Neuron (in vitro differentiated cells): Measurements from ENCODE around the gene DLL1.

Source experiments
- H2AFZ ChIP-seq: one replicate; pipeline ENCODE4 v1.6.1; 2013; ENCODE audit warnings: low read depth, mild to moderate bottlenecking, inconsistent platforms, low read length, moderate library complexity
- H3K27me3 ChIP-seq: one replicate; pipeline ENCODE4 v1.6.1; 2013; ENCODE audit warnings: low read length; ENCODE audit not compliant: insufficient read depth
- H3K36me3 ChIP-seq: one replicate; pipeline ENCODE4 v1.6.1; 2013; ENCODE audit warnings: low read length; ENCODE audit not compliant: insufficient read depth
- H3K4me1 ChIP-seq: one replicate; pipeline ENCODE4 v1.6.1; 2013; ENCODE audit warnings: low read length; ENCODE audit not compliant: insufficient read depth
- H3K4me3 ChIP-seq: 2 replicates; pipeline ENCODE4 v1.5.1; 2013; ENCODE audit warnings: mild to moderate bottlenecking, low read length, moderate library complexity
- H3K9me3 ChIP-seq: one replicate; pipeline ENCODE4 v1.6.1; 2013; ENCODE audit warnings: low read length

The DLL1 gene

GRCh38 chr6:170306324-170307079, 15.6 kb upstream of the DLL1 start, which contains the start of gene FAM120B:
Gene FAM120B, plus strand, starts transcription at chr6:170306758. Its CDS starts 10,633 bp downstream, at chr6:170317391.
- no peaks in the 10 kb centered on the region for H3K9me3 ChIP-seq
- peak within 1 kb of the TSS; percentile 88 for H3K4me3 ChIP-seq
- H3K36me3 ChIP-seq = no peaks in the 10 kb centered on the region
- H3K27me3 ChIP-seq = no peaks in the 10 kb centered on the region
- peaks cover 29% of the 10 kb centered on the region for H3K4me1 ChIP-seq
- H2AFZ ChIP-seq = peak within 1 kb of the TSS; percentile 7

GRCh38 chr6:170305805-170306323, 15.0 kb upstream of the DLL1 start:
- peak overlapping the region; percentile 7 for H2AFZ ChIP-seq
- peak overlapping the region; percentile 88 for H3K4me3 ChIP-seq
- no peaks in the 10 kb centered on the region for H3K27me3 ChIP-seq
- H3K9me3 ChIP-seq = peaks cover 2% of the 10 kb centered on the region
- H3K4me1 ChIP-seq = peaks cover 29% of the 10 kb centered on the region
- H3K36me3 ChIP-seq = no peaks in the 10 kb centered on the region

GRCh38 chr6:170301184-170301583, 10.3 kb upstream of the DLL1 start:
- no peaks in the 10 kb centered on the region for H3K36me3 ChIP-seq
- H3K4me3 ChIP-seq = no peak overlapping the region
- H3K4me1 ChIP-seq = peaks cover 31% of the 10 kb centered on the region
- no peak overlapping the region for H2AFZ ChIP-seq
- no peaks in the 10 kb centered on the region for H3K27me3 ChIP-seq
- H3K9me3 ChIP-seq = peaks cover 2% of the 10 kb centered on the region

- Histone ChIP-seq H3K4me3 (no peak overlapping the region), H3K36me3 (no peaks in the 10 kb centered on the region), H3K9me3 (peaks cover 2% of the 10 kb centered on the region), H3K27me3 (no peaks in the 10 kb centered on the region), H3K4me1 (peaks cover 44% of the 10 kb centered on the region), H2AFZ (no peak overlapping the region)
Measured at GRCh38 chr6:170298688-170299087, 7.8 kb upstream of the DLL1 start.

- Histone ChIP-seq H3K4me3 (peak overlapping the region; percentile 2), H3K36me3 (no peaks in the 10 kb centered on the region), H3K27me3 (no peaks in the 10 kb centered on the region), H3K4me1 (peaks cover 54% of the 10 kb centered on the region), H2AFZ (no peak overlapping the region), H3K9me3 (peaks cover 2% of the 10 kb centered on the region)
Measured at GRCh38 chr6:170297576-170298330, 6.9 kb upstream of the DLL1 start.

GRCh38 chr6:170296746-170297575, 6.1 kb upstream of the DLL1 start:
- peak overlapping the region; percentile 49 for H3K4me3 ChIP-seq
- peaks cover 61% of the 10 kb centered on the region for H3K4me1 ChIP-seq
- H3K9me3 ChIP-seq = peaks cover 2% of the 10 kb centered on the region
- no peaks in the 10 kb centered on the region for H3K27me3 ChIP-seq
- no peaks in the 10 kb centered on the region for H3K36me3 ChIP-seq
- H2AFZ ChIP-seq = peak overlapping the region; percentile 44

- Histone ChIP-seq H3K9me3 (peaks cover 2% of the 10 kb centered on the region), H2AFZ (peak overlapping the region; percentile 44), H3K4me1 (peaks cover 67% of the 10 kb centered on the region), H3K27me3 (no peaks in the 10 kb centered on the region), H3K4me3 (peak overlapping the region; percentile 49), H3K36me3 (no peaks in the 10 kb centered on the region)
Measured at GRCh38 chr6:170296423-170296745, 5.5 kb upstream of the DLL1 start.

GRCh38 chr6:170295510-170296422, 4.9 kb upstream of the DLL1 start:
- Histone ChIP-seq H3K36me3 (no peaks in the 10 kb centered on the region), H3K4me1 (peaks cover 67% of the 10 kb centered on the region), H3K9me3 (no peaks in the 10 kb centered on the region), H3K4me3 (peak overlapping the region; percentile 49), H3K27me3 (no peaks in the 10 kb centered on the region), H2AFZ (peak overlapping the region; percentile 5)

- peaks cover 67% of the 10 kb centered on the region for H3K4me1 ChIP-seq
- peak overlapping the region; percentile 49 for H3K4me3 ChIP-seq
- no peaks in the 10 kb centered on the region for H3K27me3 ChIP-seq
- peak overlapping the region; percentile 5 for H2AFZ ChIP-seq
- no peaks in the 10 kb centered on the region for H3K9me3 ChIP-seq
- H3K36me3 ChIP-seq = no peaks in the 10 kb centered on the region
Measured at GRCh38 chr6:170294813-170295509, 4.1 kb upstream of the DLL1 start.

GRCh38 chr6:170294298-170294730, 3.4 kb upstream of the DLL1 start:
- peak overlapping the region; percentile 20 for H3K4me3 ChIP-seq
- no peak overlapping the region for H2AFZ ChIP-seq
- peaks cover 67% of the 10 kb centered on the region for H3K4me1 ChIP-seq
- no peaks in the 10 kb centered on the region for H3K9me3 ChIP-seq
- H3K36me3 ChIP-seq = no peaks in the 10 kb centered on the region
- no peaks in the 10 kb centered on the region for H3K27me3 ChIP-seq

GRCh38 chr6:170293341-170294231, 2.7 kb upstream of the DLL1 start:
- peak overlapping the region; percentile 20 for H3K4me3 ChIP-seq
- H2AFZ ChIP-seq = no peak overlapping the region
- H3K36me3 ChIP-seq = peaks cover 1% of the 10 kb centered on the region
- H3K27me3 ChIP-seq = no peaks in the 10 kb centered on the region
- H3K9me3 ChIP-seq = no peaks in the 10 kb centered on the region
- peaks cover 67% of the 10 kb centered on the region for H3K4me1 ChIP-seq
